Astrocyte (in vitro differentiated cells and primary cell): ENCODE results near the gene RPS6KB1. TPM values are rescaled to one million over a fixed set of nuclear protein-coding genes. Genes with fewer than 3 reads are reported as not detected.
"Not testable (repeated sequence)": the region's sequence is repeated elsewhere in the genome, so short reads cannot be mapped to it uniquely, and the experiment has no call there.

Experiments used
- DNase-seq: peaks from one replicate; pipeline ENCODE4 v3.0.0-alpha.2; 2010; ENCODE audit warnings: low read depth
- FAIRE-seq: peaks from 2 replicates; lab custom pipeline; 2011; peaks lifted over from hg19 to GRCh38; lab: Jason Lieb, UNC
- H2AFZ ChIP-seq: 2 replicates; pipeline ENCODE4 v1.6.0; 2012; ENCODE audit warnings: low read depth, low read length, inconsistent platforms
- H3K27ac ChIP-seq: 2 replicates; pipeline ENCODE4 v1.5.1; 2011; ENCODE audit warnings: low read depth, low read length, inconsistent platforms
- H3K27me3 ChIP-seq: 2 replicates; pipeline ENCODE4 v1.6.0; 2011; ENCODE audit warnings: low read length, inconsistent platforms; ENCODE audit not compliant: insufficient read depth
- H3K36me3 ChIP-seq: 2 replicates; pipeline ENCODE4 v1.5.1; 2011; ENCODE audit warnings: low read length, inconsistent platforms; ENCODE audit not compliant: insufficient read depth
- H3K4me1 ChIP-seq: 2 replicates; pipeline ENCODE4 v1.5.1; 2011; ENCODE audit warnings: low read length, inconsistent platforms; ENCODE audit not compliant: insufficient read depth
- H3K4me2 ChIP-seq: 2 replicates; pipeline ENCODE4 v1.6.0; 2012; ENCODE audit warnings: low read length, inconsistent platforms
- H3K4me3 ChIP-seq: 2 replicates; pipeline ENCODE4 v1.5.1; 2011; ENCODE audit warnings: low read depth, mild to moderate bottlenecking, low read length, inconsistent platforms; ENCODE audit not compliant: insufficient read depth
- H3K79me2 ChIP-seq: 2 replicates; pipeline ENCODE4 v1.6.0; 2012; ENCODE audit warnings: mild to moderate bottlenecking, low read length, inconsistent platforms; ENCODE audit not compliant: insufficient read depth
- H3K9ac ChIP-seq: 2 replicates; pipeline ENCODE4 v1.6.0; 2012; ENCODE audit warnings: mild to moderate bottlenecking, low read length, inconsistent platforms
- H3K9me3 ChIP-seq: 2 replicates; pipeline ENCODE4 v1.5.1; 2012; ENCODE audit warnings: low read depth, mild to moderate bottlenecking, low read length, inconsistent platforms; ENCODE audit not compliant: insufficient read depth
- H4K20me1 ChIP-seq: 2 replicates; pipeline ENCODE4 v1.6.0; 2012; ENCODE audit warnings: low read length, inconsistent platforms; ENCODE audit not compliant: insufficient read depth
- H3K27ac Mint-ChIP-seq: one replicate; pipeline ENCODE4 v1.8.0; 2021; ENCODE audit warnings: mild to moderate bottlenecking, mixed read lengths; ENCODE audit not compliant: unreplicated experiment
- H3K27me3 Mint-ChIP-seq: one replicate; pipeline ENCODE4 v1.8.0; 2021; ENCODE audit warnings: low read depth, mixed read lengths; ENCODE audit not compliant: unreplicated experiment
- H3K36me3 Mint-ChIP-seq: one replicate; pipeline ENCODE4 v1.8.0; 2021; ENCODE audit warnings: low read depth, mixed read lengths; ENCODE audit not compliant: unreplicated experiment
- H3K4me1 Mint-ChIP-seq: one replicate; pipeline ENCODE4 v1.8.0; 2021; ENCODE audit warnings: low read depth, mixed read lengths; ENCODE audit not compliant: unreplicated experiment
- H3K4me3 Mint-ChIP-seq: one replicate; pipeline ENCODE4 v1.8.0; 2021; ENCODE audit warnings: mild to moderate bottlenecking, moderate library complexity, mixed read lengths; ENCODE audit not compliant: unreplicated experiment
- H3K9me3 Mint-ChIP-seq: one replicate; pipeline ENCODE4 v1.8.0; 2021; ENCODE audit warnings: mild to moderate bottlenecking, mixed read lengths; ENCODE audit not compliant: unreplicated experiment
- CTCF ChIP-seq: IDR thresholded peaks from 2 replicates; pipeline ENCODE4 v1.5.1; 2011; ENCODE audit warnings: low read depth, mild to moderate bottlenecking, inconsistent platforms, low read length, moderate library complexity; ENCODE audit not compliant: insufficient read depth
- EZH2 ChIP-seq: IDR thresholded peaks from 2 replicates; pipeline ENCODE4 v1.6.1; 2012; ENCODE audit warnings: mild to moderate bottlenecking, low read length, inconsistent platforms; ENCODE audit not compliant: insufficient read depth
- total RNA-seq: library from RNA; stranded (reverse); gene quantifications from 2 replicates; pipeline ENCODE4 v1.2.1, GENCODE V29; 2021

RPS6KB1 gene
- total RNA-seq, 1 donor from 2014 or later = 33.4 TPM

GRCh38 chr17:59872351-59872750 lies 20.6 kb upstream of the RPS6KB1 start:
- Mint-ChIP-seq H3K27me3 (no peaks in the 10 kb centered on the region), H3K9me3 (no peaks in the 10 kb centered on the region), H3K4me3 (no peak overlapping the region), H3K27ac (no peak overlapping the region), H3K4me1 (no peaks in the 10 kb centered on the region), H3K36me3 (peaks cover 8% of the 10 kb centered on the region)
- no peaks in the 10 kb centered on the region for H3K27me3 ChIP-seq
- H3K4me3 ChIP-seq = no peak overlapping the region
- TF ChIP-seq EZH2 = no peak
- TF ChIP-seq CTCF = no peak
- no peak overlapping the region for H2AFZ ChIP-seq
- H3K79me2 ChIP-seq = no peaks in the 10 kb centered on the region
- H4K20me1 ChIP-seq = no peaks in the 10 kb centered on the region
- H3K4me2 ChIP-seq = no peak overlapping the region
- FAIRE-seq = no peak
- H3K27ac ChIP-seq = no peak overlapping the region
- H3K4me1 ChIP-seq = no peaks in the 10 kb centered on the region
- DNase-seq = no peak
- H3K36me3 ChIP-seq = no peaks in the 10 kb centered on the region
- no peaks in the 10 kb centered on the region for H3K9me3 ChIP-seq
- H3K9ac ChIP-seq = no peak overlapping the region

GRCh38 chr17:59873414-59873813 lies 19.5 kb upstream of the RPS6KB1 start:
- not testable (repeated sequence) for H3K27ac ChIP-seq, H3K27me3 ChIP-seq, H2AFZ ChIP-seq, H3K4me1 Mint-ChIP-seq, FAIRE-seq, H4K20me1 ChIP-seq, H3K4me3 ChIP-seq, H3K27me3 Mint-ChIP-seq, H3K4me1 ChIP-seq, DNase-seq, H3K4me2 ChIP-seq, H3K36me3 Mint-ChIP-seq, H3K27ac Mint-ChIP-seq, H3K9ac ChIP-seq, H3K4me3 Mint-ChIP-seq, H3K79me2 ChIP-seq, H3K9me3 Mint-ChIP-seq, H3K9me3 ChIP-seq, H3K36me3 ChIP-seq

- H3K4me1 ChIP-seq = no peaks in the 10 kb centered on the region
- no peak overlapping the region for H3K9ac ChIP-seq
- Mint-ChIP-seq H3K4me3 (no peak overlapping the region), H3K4me1 (no peaks in the 10 kb centered on the region), H3K36me3 (peaks cover 5% of the 10 kb centered on the region), H3K27me3 (no peaks in the 10 kb centered on the region), H3K27ac (no peak overlapping the region), H3K9me3 (no peaks in the 10 kb centered on the region)
- H3K36me3 ChIP-seq = peaks cover 9% of the 10 kb centered on the region
- H3K79me2 ChIP-seq = no peaks in the 10 kb centered on the region
- H3K4me3 ChIP-seq = no peak overlapping the region
- no peak overlapping the region for H3K4me2 ChIP-seq
- no peak overlapping the region for H2AFZ ChIP-seq
- no peaks in the 10 kb centered on the region for H3K9me3 ChIP-seq
- FAIRE-seq = no peak
- H3K27ac ChIP-seq = no peak overlapping the region
- DNase-seq = peak; percentile 28
- H3K27me3 ChIP-seq = no peaks in the 10 kb centered on the region
- TF ChIP-seq EZH2 (no peak), CTCF (no peak)
- no peaks in the 10 kb centered on the region for H4K20me1 ChIP-seq
Measured at GRCh38 chr17:59874376-59874775, 18.5 kb upstream of the RPS6KB1 start.
